COLO668 (cell line): ENCODE data around the gene PPP1R14C.
"Not testable (repeated sequence)": the region's sequence is repeated elsewhere in the genome, so short reads cannot be mapped to it uniquely, and the experiment has no call there.

Experiments used
- DNase-seq: peaks from one replicate; lab custom pipeline; 2025; ENCODE audit not compliant: unreplicated experiment; lab: John Stamatoyannopoulos, UW

PPP1R14C gene

DNA sequence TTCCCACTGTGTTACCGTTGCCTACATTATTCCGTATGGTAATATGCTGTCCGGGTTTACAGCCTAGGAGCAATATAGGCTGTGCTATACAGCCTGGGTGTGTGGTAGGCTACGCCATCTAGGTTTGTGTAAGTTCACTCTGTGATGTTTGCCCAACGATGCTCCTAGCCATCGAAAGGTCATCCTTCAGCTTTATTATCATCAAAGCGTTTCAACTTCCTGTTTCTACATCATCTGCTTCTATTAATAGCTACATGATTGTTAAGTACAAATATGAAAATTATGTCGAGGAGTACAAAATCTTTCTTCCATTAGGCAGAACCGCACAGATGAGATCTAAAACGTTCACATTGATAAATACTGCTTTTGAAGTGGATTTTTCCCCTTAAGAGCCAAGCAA, 69.9 kb downstream of the PPP1R14C start:
- DNase-seq = no peak

- no peak for DNase-seq
Measured at GRCh38 chr6:150213301-150213700, 70.5 kb downstream of the PPP1R14C start.

- no peak for DNase-seq
Measured at GRCh38 chr6:150214310-150214709, 71.5 kb downstream of the PPP1R14C start.

GRCh38 chr6:150220634-150221551, 78.0 kb downstream of the PPP1R14C start:
- no peak for DNase-seq

- no peak for DNase-seq
Measured at GRCh38 chr6:150224820-150225219, 82.0 kb downstream of the PPP1R14C start.

DNA sequence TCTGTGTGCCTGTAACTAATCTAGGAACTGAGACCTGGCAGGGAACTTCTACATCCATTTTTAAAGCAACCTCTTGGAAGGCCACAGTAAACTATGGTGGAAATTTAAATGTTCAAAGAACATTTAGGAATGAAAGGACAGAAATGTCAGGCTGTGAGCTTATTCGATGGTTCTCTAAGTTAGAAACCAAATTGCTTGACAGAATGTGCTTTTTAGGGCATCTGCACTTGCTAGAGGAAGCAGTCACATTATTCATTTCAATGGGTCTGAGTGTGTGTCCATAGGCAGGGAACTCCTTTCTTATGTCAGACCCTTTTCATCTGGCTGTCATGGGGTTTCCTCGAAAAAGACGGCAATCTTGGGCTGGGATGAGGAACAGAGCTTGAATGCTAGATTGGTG, 84.4 kb downstream of the PPP1R14C start:
- DNase-seq = no peak

- DNase-seq = no peak
Measured at GRCh38 chr6:150228072-150228733, 85.4 kb downstream of the PPP1R14C start.

DNA sequence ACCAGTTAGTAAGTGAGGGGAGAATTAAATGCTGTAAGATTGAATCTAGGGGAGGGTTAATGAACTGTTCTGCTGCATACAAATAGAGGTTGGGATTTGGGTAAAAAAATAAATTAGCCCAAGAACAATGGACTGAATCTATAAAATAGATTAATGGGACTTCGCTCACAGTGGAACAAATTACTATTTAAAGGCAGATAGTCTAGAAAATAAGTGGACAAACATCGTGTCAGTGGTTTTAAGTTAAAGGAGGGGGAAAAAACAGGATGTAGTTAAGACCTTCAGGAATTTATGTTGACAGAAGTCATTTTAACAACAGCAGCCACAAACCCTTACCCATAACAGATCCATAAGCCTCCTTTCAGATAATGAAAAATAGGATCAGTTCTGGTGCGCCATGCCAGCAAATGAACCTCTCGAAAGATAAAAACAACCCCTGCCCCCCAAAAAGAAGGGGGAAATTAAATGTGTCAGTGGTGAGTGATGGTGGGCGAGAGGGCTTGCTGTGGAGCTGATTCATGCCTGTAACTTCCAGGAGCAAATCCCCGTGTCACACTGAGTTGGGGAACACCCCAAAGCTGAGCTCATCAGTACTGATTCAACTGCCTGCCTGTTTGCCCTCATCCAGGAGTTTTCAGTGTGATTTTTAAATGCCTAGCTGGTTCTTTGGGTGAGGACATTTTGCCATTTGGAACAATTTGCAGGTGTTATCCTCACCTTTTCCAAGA, 86.8 kb downstream of the PPP1R14C start:
- no peak for DNase-seq

- no peak for DNase-seq
Measured at GRCh38 chr6:150230164-150230561, 87.3 kb downstream of the PPP1R14C start.

DNA sequence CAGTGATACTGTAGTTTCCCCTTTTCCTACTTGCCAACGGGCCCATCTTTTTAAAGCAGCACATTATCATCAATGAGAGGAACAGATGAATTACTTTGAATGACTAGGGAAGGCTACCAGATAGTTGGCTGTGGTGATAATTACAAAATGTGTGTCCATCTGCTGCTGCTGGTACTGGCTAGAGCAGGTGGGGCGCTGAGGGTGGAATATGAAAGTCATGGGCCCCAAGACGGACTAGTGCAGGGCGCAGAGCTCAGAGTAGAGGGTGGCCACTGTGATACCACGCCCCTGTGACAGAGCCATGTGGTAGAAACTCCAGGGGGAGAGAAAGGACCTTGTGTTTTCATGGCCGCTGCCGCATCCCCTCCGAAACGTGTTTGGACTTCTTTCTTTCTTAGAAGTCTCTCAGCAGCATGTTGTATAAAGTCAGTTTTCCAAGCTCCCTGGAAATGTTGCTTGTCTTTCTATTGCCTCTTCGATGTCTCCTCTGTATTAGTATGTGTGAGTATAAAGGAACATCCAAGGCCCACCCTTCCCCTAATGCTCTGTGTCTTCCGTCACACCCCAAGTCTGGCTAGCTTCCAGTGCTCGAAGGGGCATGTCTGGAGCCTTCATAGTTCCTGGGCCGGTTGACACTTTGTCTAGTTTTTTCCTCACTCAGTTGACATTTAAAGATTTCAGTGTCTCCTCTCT, 88.1 kb downstream of the PPP1R14C start:
- DNase-seq = no peak

GRCh38 chr6:150231525-150231850, 88.6 kb downstream of the PPP1R14C start:
- DNase-seq = no peak

DNA sequence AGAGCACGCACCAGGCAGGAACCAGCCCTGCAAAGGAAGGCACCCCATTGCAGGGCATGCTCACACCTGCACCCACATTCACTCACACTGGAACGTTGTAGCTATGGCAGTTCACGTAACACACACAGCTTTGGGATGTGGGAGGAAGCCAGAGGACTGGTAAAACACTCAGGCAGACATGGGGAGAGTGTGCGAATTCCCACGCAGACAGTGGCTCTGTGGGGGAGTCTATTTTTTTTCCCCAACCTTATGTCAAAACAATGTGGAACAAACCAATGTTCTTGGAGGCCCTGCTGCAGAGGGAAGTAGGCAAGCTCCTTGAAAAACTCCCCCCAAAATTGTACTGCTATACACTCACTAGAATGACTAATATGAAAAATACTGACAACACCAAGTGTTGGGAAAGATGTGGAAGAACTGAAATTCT, 91.0 kb downstream of the PPP1R14C start:
- no peak for DNase-seq

- no peak for DNase-seq
Measured at GRCh38 chr6:150235218-150235617, 92.4 kb downstream of the PPP1R14C start.

DNA sequence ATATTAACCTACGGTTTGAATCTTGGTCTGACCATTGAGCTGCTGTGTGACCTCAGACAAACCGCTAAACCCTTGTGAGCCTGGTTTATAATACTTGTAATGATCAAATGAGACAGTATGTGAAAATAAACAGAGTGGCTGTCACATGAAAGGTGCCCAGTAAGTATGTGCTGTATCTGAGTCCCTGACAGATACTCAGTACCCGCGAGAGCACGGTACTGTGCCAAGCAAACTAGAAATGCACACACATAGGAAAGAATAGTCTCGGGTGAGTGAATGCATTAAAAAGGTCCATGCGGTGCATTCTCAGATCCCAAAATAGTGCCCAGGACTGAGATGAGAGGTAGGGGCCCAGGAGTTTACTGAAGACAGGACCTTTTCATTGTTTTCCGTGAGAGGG, 93.3 kb downstream of the PPP1R14C start:
- no peak for DNase-seq

DNA sequence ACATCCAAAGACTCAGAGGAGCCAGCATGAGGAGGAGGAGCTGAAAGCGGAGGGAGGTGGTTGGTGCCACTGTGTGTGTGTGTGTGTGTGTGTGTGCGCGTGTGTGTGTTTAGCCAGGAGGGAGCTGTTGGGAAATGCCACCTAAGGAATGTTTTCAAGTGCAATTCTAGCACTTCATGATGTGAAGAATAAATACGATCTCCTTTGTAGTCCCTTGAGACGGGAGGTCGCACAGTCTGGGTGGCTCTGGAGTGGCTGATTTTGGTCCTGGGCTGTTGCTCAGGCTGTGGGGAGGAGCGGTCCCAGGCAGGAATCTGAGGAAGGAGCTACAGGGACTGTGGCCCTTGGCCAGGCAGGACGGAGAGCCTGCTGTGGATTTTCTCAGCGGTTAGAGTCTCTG, 93.7 kb downstream of the PPP1R14C start:
- DNase-seq = no peak

- DNase-seq = no peak
Measured at GRCh38 chr6:150237626-150238025, 94.8 kb downstream of the PPP1R14C start.

GRCh38 chr6:150238336-150238741, 95.5 kb downstream of the PPP1R14C start:
- no peak for DNase-seq

DNA sequence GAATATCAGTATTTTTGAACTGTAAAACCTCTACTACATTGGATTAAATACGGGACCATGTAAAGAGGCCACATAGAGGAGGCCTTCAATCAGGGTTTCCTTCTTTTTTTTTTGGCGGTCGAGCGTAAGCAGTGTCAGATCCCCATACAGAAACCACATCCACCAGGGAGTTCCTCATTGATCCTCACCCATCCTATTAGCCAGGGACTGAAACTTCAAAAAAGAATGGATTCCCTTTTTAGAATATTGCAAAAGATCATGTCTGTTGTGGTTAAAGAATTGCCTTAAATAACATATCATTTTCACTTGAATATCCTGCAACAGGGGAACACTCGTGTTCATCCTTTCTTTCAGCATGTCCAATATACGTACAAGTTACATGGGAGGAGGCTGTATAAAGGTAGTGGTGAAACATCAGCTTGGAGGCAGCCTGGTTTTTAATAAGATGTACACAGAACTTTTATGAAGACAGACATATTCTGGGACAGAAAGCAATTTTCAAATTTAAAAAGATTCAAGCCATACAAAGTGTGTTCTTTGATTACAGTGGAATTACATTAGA, 96.1 kb downstream of the PPP1R14C start:
- no peak for DNase-seq

DNA sequence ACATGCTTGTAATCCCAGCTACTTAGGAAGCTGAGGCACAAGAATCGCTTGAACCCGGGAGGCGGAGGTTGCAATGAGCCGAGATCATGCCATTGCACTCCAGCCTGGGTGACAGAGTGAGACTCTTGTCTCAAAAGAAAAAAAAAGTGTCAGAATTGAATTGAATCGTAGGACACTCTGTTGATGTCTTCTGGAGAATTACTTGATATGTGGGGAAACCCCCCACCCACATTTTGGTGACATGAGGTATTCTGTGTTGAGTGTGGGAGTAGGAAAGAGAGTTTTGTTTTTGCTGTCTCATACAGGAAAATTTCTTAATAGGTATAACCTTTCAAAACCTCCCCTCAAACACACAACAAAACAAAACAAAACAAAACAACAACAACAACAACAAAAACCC, 98.9 kb downstream of the PPP1R14C start:
- DNase-seq = not testable (repeated sequence)

DNA sequence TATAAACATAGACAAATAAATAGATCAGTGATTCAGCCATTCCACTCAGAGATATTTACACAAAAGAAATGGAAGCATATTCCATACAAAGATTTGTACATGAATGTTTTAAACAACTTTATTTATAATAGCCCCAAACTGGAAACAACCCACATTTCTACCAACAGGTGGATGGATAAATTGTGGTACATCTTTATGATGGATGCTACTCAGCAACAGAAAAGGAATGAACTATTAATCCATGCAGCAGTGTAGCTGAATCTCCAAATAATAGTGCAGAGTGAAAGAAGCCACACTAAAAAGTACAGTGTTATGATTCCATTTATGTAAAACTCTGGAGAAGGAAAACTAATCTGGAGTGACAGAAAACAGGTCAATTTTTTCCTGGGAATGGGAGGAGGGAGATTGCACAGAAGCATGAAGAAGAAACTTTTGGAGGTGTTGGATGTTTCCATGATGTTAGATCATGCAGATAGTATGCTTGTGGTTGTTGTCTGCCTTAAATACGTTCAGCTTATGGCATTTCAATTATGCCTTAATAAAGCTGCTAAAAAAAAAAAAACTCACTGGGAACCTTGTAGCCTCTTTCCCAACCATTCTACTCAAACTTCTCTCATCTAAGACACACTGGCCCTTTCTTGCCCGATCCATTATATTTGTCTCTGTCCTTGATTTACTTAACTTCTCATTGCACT, 100.9 kb downstream of the PPP1R14C start:
- DNase-seq = no peak
